Activated CD8-positive, alpha-beta memory T cell treated with anti-CD3 and anti-CD28 coated beads, Interleukin-2, amount 50 U/mL, for 4 hours (primary cell): ENCODE measurements around the gene LCN9.
A peak's percentile ranks its signal among the peaks of the same experiment; 100 is the strongest.
"Not testable (repeated sequence)": the region's sequence is repeated elsewhere in the genome, so short reads cannot be mapped to it uniquely, and the experiment has no call there.

ENCODE experiments used
- DNase-seq: peaks from one replicate; pipeline ENCODE4 v3.0.0-alpha.2; 2020

LCN9 gene

GRCh38 chr9:135648494-135649410, 14.4 kb upstream of the LCN9 start:
- DNase-seq: no peak

GRCh38 chr9:135649508-135649907, 13.6 kb upstream of the LCN9 start:
- no peak for DNase-seq

GRCh38 chr9:135650408-135650807, 12.7 kb upstream of the LCN9 start:
- DNase-seq: no peak

DNA sequence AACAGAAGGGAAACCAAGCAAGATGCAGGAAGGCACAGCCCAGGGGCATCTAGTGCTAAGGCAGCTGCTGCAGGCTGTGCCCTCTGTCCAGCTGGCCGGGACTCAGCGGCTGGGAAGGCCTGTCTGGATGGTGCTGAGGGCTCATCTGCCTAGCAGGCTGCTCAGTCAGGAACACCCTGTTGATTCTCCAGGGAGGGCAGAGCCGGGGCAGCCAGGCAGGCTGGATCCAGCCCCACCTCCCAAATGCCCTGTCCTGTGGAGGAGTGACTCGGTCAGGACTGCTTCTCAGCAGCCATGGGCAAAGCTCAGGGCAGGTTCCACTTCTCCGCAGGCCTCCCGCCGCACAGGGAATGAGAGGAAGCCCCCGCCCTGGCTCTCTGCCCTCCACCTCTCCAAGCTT, 7.8 kb upstream of the LCN9 start:
- DNase-seq: no peak

DNA sequence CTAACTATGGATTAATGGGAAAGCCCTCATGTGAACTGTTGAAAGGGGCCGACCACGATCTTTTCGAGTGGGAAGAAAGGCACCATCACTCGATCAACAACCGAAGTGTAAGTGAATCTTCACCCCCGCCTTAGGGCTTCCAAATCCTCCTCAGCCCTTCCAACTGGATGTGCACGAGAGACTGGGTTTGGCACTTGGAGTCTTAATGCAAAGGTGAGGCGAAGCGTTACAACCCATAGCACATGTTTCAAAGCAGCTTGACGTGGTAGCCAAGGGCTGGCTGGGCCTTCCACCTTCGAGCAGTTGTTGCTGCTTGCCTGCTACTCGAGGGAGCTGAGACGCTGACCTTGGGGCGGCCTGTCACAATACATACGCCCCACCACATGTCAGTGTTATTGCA, 5.7 kb upstream of the LCN9 start:
- DNase-seq: no peak

GRCh38 chr9:135659252-135659651, 3.9 kb upstream of the LCN9 start:
- DNase-seq: no peak

GRCh38 chr9:135660407-135660806, 2.7 kb upstream of the LCN9 start:
- no peak for DNase-seq

DNA sequence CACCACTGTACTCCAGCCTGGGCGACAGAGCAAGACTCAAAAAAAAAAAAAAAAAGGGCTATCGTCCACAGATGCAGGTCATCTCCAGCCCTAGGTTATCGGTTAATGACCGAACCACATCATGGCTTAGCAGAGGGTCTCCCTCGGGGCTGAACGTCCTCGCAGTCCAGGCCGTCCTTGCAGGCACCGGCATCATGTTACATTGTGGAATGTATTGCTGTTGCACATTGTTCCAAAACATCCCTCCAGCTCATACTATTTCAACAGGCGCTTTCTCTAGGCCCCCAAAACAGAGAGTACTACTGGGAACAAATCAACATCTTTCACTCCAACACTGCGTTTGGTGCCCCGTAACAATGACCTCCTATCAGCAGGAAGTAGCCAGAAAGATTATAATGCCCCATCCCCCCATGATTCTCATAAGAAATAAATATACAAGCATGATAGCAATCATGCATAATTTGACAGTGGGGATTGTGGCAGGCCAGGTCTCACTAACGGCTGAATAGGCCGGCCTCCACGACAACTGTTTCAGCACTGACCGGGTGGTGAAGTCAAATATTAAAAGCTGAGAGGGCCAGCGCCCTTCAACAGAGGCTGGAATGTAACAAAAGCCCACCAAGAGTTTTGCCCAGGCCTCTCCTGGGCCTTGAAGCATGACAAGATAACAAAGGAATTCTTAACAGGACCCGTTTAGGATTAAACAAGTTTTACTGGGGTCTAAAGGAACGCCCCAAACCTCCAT, 1.1 kb upstream of the LCN9 start:
- DNase-seq: no peak

DNA sequence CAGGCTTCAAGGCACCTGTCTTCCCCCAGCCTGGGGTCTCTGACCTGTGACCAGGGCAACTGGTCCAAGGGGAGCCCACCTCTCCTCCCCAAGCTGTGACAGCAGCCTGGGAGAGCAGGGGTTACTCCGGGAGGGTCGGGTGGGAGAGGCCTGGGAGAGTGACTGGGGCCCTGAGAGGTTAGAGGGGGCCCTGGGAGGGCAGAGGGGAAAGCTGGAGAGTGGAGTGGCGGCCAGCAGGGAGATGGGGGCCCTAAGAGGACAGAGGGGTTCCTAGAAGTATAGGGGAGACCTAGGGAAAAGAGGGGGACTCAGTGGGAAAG, 302 bp downstream of the LCN9 start:
- no peak for DNase-seq

DNA sequence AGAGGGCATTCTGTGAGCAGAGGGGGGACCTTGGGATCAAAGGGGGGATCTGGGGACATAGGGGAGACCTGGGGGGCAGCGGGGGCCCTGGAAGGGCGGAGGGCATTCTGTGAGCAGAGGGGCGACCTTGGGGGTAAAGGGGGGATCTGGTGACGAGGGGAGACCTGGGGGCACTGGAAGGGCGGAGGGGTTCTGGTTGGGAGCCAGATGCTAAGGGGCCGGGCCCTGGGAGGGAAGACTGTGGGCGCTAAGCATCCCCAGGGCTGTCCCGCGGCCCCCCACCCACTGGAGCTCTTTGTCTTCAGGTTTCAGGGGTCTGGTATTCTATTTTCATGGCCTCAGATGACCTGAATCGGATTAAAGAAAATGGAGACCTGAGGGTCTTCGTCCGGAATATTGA, 748 bp downstream of the LCN9 start:
- no peak for DNase-seq

- no peak for DNase-seq
Measured at GRCh38 chr9:135664266-135664665, 1.2 kb downstream of the LCN9 start.

- DNase-seq: no peak
Measured at GRCh38 chr9:135664801-135665794, 2.0 kb downstream of the LCN9 start.

DNA sequence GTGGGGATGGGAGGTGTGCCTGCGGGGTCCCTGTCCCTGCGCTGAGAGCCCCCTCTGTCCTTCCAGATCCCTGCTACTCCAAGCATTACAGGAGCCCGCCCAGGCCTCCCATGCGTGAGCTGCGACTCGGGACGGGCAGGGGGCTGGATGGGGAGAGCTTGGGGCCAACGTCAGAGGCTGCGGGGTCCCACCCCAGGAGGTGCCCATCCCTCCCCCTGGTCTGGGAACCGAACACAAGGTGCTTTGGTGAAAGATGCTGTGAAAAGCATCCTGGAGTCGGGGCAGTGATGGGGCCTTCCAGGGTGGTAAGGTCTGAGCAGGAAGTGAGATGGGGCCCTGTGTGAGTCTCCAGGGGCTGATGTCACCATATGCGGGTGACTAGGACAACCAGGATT, 2.7 kb downstream of the LCN9 start:
- no peak for DNase-seq

DNA sequence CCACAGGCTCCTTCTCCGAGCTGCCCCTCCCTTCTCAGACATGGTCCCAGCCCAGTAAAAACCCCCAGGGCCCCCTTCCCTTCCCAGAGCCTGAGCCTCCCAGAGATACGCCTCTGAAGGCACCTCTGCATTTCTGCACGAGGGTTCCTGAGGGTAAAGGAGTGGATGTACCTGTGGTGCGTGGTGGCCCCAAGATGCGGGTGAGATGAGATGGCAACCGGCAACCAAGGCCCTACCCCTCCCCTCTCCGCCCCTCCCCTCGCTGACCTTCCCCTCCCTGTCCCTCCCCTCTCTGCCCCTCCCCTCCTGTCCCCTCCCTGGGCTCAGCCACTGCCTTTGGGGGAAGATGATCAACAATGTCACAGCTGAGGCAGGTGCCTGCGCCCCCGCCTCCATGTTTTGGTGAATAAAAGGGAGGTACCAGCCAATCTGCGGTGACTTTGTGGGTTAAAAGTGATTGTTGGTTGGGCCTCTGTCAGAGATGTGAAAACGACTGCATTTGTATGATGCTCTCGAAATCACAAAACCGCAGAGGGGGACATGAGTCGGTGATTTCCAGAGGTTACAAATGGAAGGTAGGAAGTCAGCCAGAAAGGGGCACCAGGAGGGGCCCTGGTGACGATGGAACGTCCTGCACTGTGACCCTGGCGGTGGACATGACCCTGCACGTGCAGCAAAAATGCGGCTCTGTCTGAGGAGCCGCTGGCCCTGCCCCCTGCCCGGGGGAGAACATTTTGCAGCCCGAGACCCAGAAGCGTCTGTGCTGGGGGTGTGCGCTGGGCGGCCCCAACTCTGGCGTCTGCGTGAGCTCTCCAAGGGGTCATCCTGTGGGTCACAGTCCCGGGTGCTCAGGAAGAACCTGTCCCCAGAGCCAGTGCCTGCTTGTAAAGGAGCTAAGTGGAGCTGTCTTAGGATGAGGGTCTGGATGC, 3.7 kb downstream of the LCN9 start:
- peak; percentile 1 for DNase-seq

GRCh38 chr9:135667463-135668001, 4.4 kb downstream of the LCN9 start:
- peak; percentile 11 for DNase-seq

- DNase-seq: not testable (repeated sequence)
Measured at GRCh38 chr9:135669018-135669417, 5.9 kb downstream of the LCN9 start.

GRCh38 chr9:135669616-135670285, 6.6 kb downstream of the LCN9 start:
- DNase-seq: no peak

DNA sequence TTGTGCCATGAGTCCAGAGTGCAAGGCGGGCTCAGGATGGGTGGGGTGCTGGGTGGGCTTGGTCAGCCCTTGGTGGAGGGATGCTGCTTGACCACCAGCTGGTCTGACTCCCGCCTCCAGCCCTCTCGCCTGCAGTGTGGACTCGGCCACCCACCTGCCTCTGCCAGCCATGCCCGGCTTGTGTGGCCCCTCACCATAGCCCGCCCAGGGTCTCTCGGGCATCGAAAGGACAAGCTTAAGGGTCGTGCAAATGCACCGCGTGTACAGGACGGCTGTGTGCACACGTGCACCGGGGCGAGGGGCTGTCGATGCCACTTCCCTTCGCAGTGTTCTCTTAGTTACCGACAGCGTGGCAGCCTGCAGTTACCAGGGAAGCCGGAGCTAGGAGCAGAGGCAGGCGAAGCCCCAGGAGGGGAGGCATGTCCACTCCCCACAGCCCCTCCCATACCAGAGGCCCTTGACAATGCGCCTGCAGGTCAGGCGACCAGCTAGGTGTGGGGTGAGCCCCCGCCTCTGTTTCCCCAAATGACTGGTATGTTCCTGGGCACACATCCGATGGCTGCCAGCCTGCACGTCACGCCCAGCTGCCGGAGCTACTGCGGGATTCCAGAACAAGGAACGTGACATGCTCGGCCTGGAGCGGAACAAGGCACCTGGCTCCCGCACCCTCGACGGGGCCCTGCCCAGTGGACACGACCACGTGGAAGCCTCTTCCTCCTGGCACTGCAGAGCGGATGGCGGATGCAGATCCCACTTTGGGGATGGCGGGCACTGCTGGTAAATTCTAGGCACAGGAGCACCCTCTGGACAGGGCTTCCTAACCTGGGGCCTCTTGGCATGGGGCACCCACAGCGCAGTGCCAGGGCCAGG, 7.8 kb downstream of the LCN9 start:
- no peak for DNase-seq

DNA sequence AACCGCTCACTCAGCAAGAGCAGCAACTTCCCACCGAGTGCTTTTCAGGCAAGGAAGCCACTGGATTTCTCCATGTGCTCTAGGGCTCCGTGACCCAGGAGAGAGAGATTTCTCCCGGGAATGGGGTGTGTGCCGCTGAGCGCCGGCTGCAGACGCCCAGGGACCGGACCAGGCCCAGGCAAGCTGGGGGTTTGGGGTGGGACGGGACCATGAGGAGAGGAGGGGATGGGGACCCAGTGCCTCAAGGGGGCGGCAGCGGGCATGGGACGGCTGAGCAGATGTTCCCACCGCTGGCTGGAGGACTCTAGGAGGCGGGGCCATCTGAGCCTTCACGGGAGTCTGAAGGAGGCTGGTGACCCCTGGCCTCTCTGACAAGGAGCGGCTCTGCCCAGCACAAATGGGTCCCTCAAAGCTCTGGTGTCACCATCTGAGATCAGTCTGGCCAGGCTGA, 8.5 kb downstream of the LCN9 start:
- no peak for DNase-seq

DNA sequence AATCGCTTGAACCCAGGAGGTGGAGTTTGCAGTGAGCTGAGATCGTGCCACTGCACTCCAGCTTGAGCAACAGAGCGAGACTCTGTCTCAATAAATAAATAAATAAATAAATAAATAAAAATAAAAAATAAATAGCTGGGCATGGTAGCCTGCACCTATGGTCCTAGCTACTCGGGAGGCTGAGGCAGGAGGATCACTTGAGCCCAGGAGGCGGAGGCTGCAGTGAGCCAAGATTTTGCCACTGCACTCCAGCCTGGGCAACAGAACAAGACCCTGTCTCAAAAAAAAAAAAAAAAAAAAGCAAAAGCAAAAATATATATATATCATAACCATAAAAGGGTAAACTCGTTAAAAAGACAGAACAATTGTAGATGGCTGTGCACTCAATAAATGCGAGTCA, 9.7 kb downstream of the LCN9 start:
- DNase-seq: not testable (repeated sequence)
